Fibroblast of lung (primary cell): ENCODE results near the gene ABCA2. TPM values are rescaled to one million over a fixed set of nuclear protein-coding genes. Genes with fewer than 3 reads are reported as not detected.

ENCODE experiments used
- DNase-seq, 2 donors: peaks; one replicate each; pipeline versions ENCODE4 v3.0.0 to v3.0.0-alpha.2; 2010; ENCODE audit warnings: low read depth in 2 of 2
- H2AFZ ChIP-seq: 2 replicates; pipeline ENCODE4 v1.5.1; 2012; ENCODE audit warnings: low read length, control low read depth, inconsistent platforms
- H3K27ac ChIP-seq: 2 replicates; pipeline ENCODE4 v1.5.1; 2011; ENCODE audit warnings: low read length, control low read depth; ENCODE audit not compliant: insufficient read depth
- H3K27me3 ChIP-seq: 2 replicates; pipeline ENCODE4 v1.5.1; 2011; ENCODE audit warnings: mild to moderate bottlenecking, low read length; ENCODE audit not compliant: control insufficient read depth, insufficient read depth
- H3K36me3 ChIP-seq: 2 replicates; pipeline ENCODE4 v1.5.1; 2011; ENCODE audit warnings: low read length; ENCODE audit not compliant: control insufficient read depth, insufficient read depth
- H3K4me1 ChIP-seq: 2 replicates; pipeline ENCODE4 v1.5.1; 2011; ENCODE audit warnings: low read length; ENCODE audit not compliant: control insufficient read depth, insufficient read depth; ENCODE audit errors: extremely low read depth
- H3K4me2 ChIP-seq: 2 replicates; pipeline ENCODE4 v1.5.1; 2011; ENCODE audit warnings: low read length, control low read depth; ENCODE audit not compliant: insufficient read depth; ENCODE audit errors: extremely low read depth
- H3K4me3 ChIP-seq, 4 experiments: fragments of 200-600 bp in 1 of 4; sonication (generic) in 1 of 4; replicated peaks in 1 of 4; 2 replicates each; pipeline ENCODE4 v1.5.1; 2011 to 2016; ENCODE audit warnings: low read length in 4 of 4, low read depth in 3 of 4, mild to moderate bottlenecking in 3 of 4, control low read depth in 2 of 4, inconsistent platforms in 1 of 4, mixed read lengths in 1 of 4; ENCODE audit not compliant: insufficient read depth in 1 of 4; ENCODE audit errors: control extremely low read depth in 1 of 4
- H3K79me2 ChIP-seq: 2 replicates; pipeline ENCODE4 v1.5.1; 2012; ENCODE audit warnings: mild to moderate bottlenecking, low read length, inconsistent platforms; ENCODE audit not compliant: control insufficient read depth, insufficient read depth
- H3K9ac ChIP-seq: 2 replicates; pipeline ENCODE4 v1.5.1; 2011; ENCODE audit warnings: mild to moderate bottlenecking, low read length, control low read depth; ENCODE audit not compliant: insufficient read depth
- H3K9me3 ChIP-seq: 2 replicates; pipeline ENCODE4 v1.5.1; 2012; ENCODE audit warnings: low read depth, low read length; ENCODE audit not compliant: control insufficient read depth, insufficient read depth
- H4K20me1 ChIP-seq: 2 replicates; pipeline ENCODE4 v1.5.1; 2011; ENCODE audit warnings: low read length; ENCODE audit not compliant: control insufficient read depth, insufficient read depth; ENCODE audit errors: extremely low read depth
- EZH2 ChIP-seq: IDR thresholded peaks from 2 replicates; pipeline ENCODE4 v1.5.1; 2012; ENCODE audit warnings: low read length, control low read depth, mild to moderate bottlenecking; ENCODE audit errors: missing control alignments
- polyA plus RNA-seq, 2 donors: library from polyadenylated mRNA; depleted of rRNA in 1 of 2; stranded (reverse) in 1 of 2; unstranded in 1 of 2; fragments of >200 nt; gene quantifications; 2 replicates each; pipeline ENCODE4 v1.2.1, GENCODE V29; 2011 to 2012; ENCODE audit warnings: missing spikeins in 1 of 2
- total RNA-seq: library from RNA; depleted of rRNA; stranded (reverse); fragments of >200 nt; gene quantifications from 2 replicates; pipeline ENCODE4 v1.2.1, GENCODE V29; 2014
- TF ChIP-seq, protein P1 (sequence below), 2 donors: IDR thresholded peaks in 1 of 2; conservative IDR thresholded peaks in 1 of 2; 1 replicate in 1 of 2; 2 replicates in 1 of 2; pipeline ENCODE4 v1.5.1; 2011 to 2012; ENCODE audit warnings: low read length in 2 of 2, control low read depth in 1 of 2, inconsistent platforms in 1 of 2, low read depth in 1 of 2, mild to moderate bottlenecking in 1 of 2

Gene ABCA2
- total and polyA plus RNA-seq, 2 donors (not counting 1 experiment from before 2014, with no cell fraction given) = 8.5 to 21.8 TPM

DNA sequence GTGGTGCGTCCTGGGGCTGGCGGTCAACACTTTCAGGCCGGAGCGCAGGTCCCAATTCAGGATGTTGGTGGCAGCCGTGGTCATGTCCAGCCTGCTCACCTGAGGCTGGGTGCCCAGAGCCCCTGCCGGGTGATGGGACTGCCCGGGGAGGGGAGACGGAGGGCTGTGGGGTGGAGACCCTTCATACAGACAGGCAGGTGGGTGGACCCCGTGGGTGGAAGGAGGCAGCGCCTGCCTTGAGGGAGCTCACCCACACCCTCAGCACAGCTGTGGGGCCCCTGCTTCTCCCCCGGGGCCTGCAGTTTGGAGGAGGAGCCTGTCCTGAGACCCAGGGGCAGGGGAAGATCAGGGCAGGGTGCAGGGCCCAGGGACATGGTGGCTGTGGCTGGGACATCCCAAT is 57.7 kb downstream of the ABCA2 start:
- no peak overlapping the region for H2AFZ ChIP-seq
- H3K36me3 ChIP-seq = no peaks in the 10 kb centered on the region
- H3K4me1 ChIP-seq = no peaks in the 10 kb centered on the region
- no peak for TF ChIP-seq EZH2
- TF ChIP-seq, protein P1, sequence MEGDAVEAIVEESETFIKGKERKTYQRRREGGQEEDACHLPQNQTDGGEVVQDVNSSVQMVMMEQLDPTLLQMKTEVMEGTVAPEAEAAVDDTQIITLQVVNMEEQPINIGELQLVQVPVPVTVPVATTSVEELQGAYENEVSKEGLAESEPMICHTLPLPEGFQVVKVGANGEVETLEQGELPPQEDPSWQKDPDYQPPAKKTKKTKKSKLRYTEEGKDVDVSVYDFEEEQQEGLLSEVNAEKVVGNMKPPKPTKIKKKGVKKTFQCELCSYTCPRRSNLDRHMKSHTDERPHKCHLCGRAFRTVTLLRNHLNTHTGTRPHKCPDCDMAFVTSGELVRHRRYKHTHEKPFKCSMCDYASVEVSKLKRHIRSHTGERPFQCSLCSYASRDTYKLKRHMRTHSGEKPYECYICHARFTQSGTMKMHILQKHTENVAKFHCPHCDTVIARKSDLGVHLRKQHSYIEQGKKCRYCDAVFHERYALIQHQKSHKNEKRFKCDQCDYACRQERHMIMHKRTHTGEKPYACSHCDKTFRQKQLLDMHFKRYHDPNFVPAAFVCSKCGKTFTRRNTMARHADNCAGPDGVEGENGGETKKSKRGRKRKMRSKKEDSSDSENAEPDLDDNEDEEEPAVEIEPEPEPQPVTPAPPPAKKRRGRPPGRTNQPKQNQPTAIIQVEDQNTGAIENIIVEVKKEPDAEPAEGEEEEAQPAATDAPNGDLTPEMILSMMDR (conservative IDR thresholded peaks at IDR 0.05 in 1 of 2, IDR thresholded peaks at IDR 0.05 in 1 of 2; ENCODE audit: low read depth in 1 of 2, low read length in 2 of 2) = no peak
- H3K4me2 ChIP-seq = no peak overlapping the region
- no peak overlapping the region for H3K4me3 ChIP-seq
- H3K27ac ChIP-seq = no peak overlapping the region
- no peak for DNase-seq
- peaks cover 4% of the 10 kb centered on the region for H3K27me3 ChIP-seq
- no peaks in the 10 kb centered on the region for H4K20me1 ChIP-seq
- no peaks in the 10 kb centered on the region for H3K79me2 ChIP-seq
- H3K9ac ChIP-seq = no peak overlapping the region
- H3K9me3 ChIP-seq = no peaks in the 10 kb centered on the region

DNA sequence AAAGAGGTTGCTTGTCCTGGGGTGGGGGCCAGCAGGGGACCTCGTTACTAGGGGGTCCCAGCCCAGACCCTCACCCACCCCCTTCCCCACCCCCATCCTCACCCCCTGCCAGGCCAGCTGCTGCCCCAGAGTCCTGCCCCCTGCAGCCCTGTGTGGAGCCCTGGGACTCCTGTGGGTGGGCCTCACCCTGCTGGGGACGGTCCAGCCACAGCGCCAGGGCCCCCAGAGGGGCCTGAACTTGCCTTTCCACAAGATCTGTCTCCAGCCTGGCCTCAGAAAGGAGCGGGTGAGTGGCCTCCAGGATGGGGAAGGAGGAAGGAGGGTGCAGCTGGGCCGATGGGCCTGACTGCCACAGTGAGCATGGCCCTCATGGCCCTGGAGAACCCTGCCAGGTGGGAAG is 58.3 kb downstream of the ABCA2 start:
- no peak overlapping the region for H2AFZ ChIP-seq
- no peaks in the 10 kb centered on the region for H3K9me3 ChIP-seq
- TF ChIP-seq EZH2 = no peak
- TF ChIP-seq, protein P1 (conservative IDR thresholded peaks at IDR 0.05 in 1 of 2, IDR thresholded peaks at IDR 0.05 in 1 of 2; ENCODE audit: low read depth in 1 of 2, low read length in 2 of 2) = no peak
- H3K4me2 ChIP-seq = no peak overlapping the region
- no peak overlapping the region for H3K9ac ChIP-seq
- H3K79me2 ChIP-seq = no peaks in the 10 kb centered on the region
- H3K27ac ChIP-seq = no peak overlapping the region
- no peaks in the 10 kb centered on the region for H3K4me1 ChIP-seq
- H3K36me3 ChIP-seq = no peaks in the 10 kb centered on the region
- H4K20me1 ChIP-seq = no peaks in the 10 kb centered on the region
- H3K4me3 ChIP-seq = no peak overlapping the region
- peaks cover 4% of the 10 kb centered on the region for H3K27me3 ChIP-seq
- DNase-seq = no peak

DNA sequence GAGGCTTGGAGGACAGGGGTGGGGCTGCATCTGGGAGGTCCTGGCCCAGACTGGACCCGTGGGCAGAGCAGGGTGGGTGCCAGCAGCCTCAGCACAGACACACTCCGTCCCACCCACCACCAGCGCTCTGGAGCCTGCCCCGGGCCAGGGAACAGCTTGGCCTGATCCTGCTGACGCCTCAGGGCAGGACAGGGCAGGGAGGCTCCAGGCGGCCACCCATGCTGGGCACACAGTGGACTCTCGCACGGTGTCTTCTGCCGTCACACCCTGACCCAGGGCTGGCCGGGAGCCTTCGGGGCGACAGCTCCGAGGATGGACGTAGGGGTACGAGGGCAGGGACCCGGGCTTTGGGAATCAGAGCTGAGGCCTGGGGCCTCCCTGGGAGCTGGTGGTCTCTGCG is 58.9 kb downstream of the ABCA2 start:
- Histone ChIP-seq H3K9ac (no peak overlapping the region), H3K4me3 (no peak overlapping the region), H3K9me3 (no peaks in the 10 kb centered on the region), H2AFZ (no peak overlapping the region), H3K4me2 (no peak overlapping the region), H4K20me1 (no peaks in the 10 kb centered on the region), H3K27ac (no peak overlapping the region), H3K27me3 (peaks cover 4% of the 10 kb centered on the region), H3K36me3 (no peaks in the 10 kb centered on the region), H3K4me1 (no peaks in the 10 kb centered on the region), H3K79me2 (no peaks in the 10 kb centered on the region)
- TF ChIP-seq EZH2 = no peak
- TF ChIP-seq, protein P1 (conservative IDR thresholded peaks at IDR 0.05 in 1 of 2, IDR thresholded peaks at IDR 0.05 in 1 of 2; ENCODE audit: low read depth in 1 of 2, low read length in 2 of 2) = no peak
- no peak for DNase-seq
